A549 treated with Mapracorat at 1 μM for 4 hours (cell line): ENCODE measurements around the gene HCRT. TPM values are rescaled to one million over a fixed set of nuclear protein-coding genes. Genes with fewer than 3 reads are reported as not detected.

Experiments used
- total RNA-seq: library from RNA; stranded (reverse); fragments of 200-300 nt; extraction: Qiagen RNA extraction; gene quantifications from 5 replicates; pipeline ENCODE4 v1.2.3, GENCODE V29; 2022

The HCRT gene
- 0.44 TPM in 1 of 5 replicates, not detected in the others for total RNA-seq

GRCh38 chr17:42184713-42185620, at the start of gene HCRT:
Gene HCRT (minus strand): TSS chr17:42185452. CDS start chr17:42185365, 87 bp downstream.

GRCh38 chr17:42193969-42194899, 9.0 kb upstream of the HCRT start, which contains the start of gene GHDC:
Gene GHDC (minus strand): TSS chr17:42194494. CDS start chr17:42193581, 913 bp downstream.

GRCh38 chr17:42180922-42181850, 4.1 kb downstream of the HCRT start, which contains the start of gene KCNH4:
Gene KCNH4 (minus strand): TSS chr17:42181142. CDS start chr17:42180945, 197 bp downstream.

Other genes with a start within 250 kb of the HCRT start
- 56.2 to 72.6 TPM (median 69.8 TPM) in 5 replicates for gene CNP, start 218.7 kb downstream of the HCRT start, total RNA-seq
- 112 to 117 TPM (median 114 TPM) in 5 replicates for gene DNAJC7, start 168.0 kb downstream of the HCRT start, total RNA-seq
- 41.3 to 47.2 TPM (median 43.7 TPM) in 5 replicates for gene NKIRAS2, start 165.4 kb downstream of the HCRT start, total RNA-seq
- gene C17orf113, start 134.9 kb downstream of the HCRT start, total RNA-seq = 0.50 to 0.84 TPM (median 0.68 TPM) in 5 replicates
- 0.15 to 0.29 TPM (median 0.16 TPM) in 5 replicates for gene ZNF385C, start 87.0 kb downstream of the HCRT start, total RNA-seq
- 0.25 to 0.66 TPM (median 0.45 TPM) in 5 replicates for gene DHX58, start 72.7 kb downstream of the HCRT start, total RNA-seq
- 35.2 to 51.5 TPM (median 44.8 TPM) in 5 replicates for gene KAT2A, start 64.1 kb downstream of the HCRT start, total RNA-seq
- not detected in 5 replicates for gene HSPB9, start 62.6 kb downstream of the HCRT start, total RNA-seq
- gene RAB5C, start 30.5 kb downstream of the HCRT start, total RNA-seq = 221 to 267 TPM (median 261 TPM) in 5 replicates
- 0.28 to 0.48 TPM (median 0.41 TPM) in 5 replicates for gene KCNH4, start 4.3 kb downstream of the HCRT start, total RNA-seq
- gene GHDC, start 9.0 kb upstream of the HCRT start, total RNA-seq = 16.2 to 21.3 TPM (median 20.1 TPM) in 5 replicates
- gene STAT5B, start 90.9 kb upstream of the HCRT start, total RNA-seq = 22.1 to 30.7 TPM (median 27.2 TPM) in 5 replicates
- gene STAT5A, start 103.0 kb upstream of the HCRT start, total RNA-seq = 5.5 to 7.8 TPM (median 6.2 TPM) in 5 replicates
- 62.3 to 77.0 TPM (median 74.2 TPM) in 5 replicates for gene STAT3, start 203.0 kb upstream of the HCRT start, total RNA-seq
- gene CAVIN1, start 237.8 kb upstream of the HCRT start, total RNA-seq = 373 to 459 TPM (median 442 TPM) in 5 replicates